Measurements from ENCODE around the gene RAB40C. TPM values are rescaled to one million over a fixed set of nuclear protein-coding genes. Genes with fewer than 3 reads are reported as not detected.

The RAB40C gene
- polyA plus RNA-seq, 1 donor = 12.6 TPM

DNA sequence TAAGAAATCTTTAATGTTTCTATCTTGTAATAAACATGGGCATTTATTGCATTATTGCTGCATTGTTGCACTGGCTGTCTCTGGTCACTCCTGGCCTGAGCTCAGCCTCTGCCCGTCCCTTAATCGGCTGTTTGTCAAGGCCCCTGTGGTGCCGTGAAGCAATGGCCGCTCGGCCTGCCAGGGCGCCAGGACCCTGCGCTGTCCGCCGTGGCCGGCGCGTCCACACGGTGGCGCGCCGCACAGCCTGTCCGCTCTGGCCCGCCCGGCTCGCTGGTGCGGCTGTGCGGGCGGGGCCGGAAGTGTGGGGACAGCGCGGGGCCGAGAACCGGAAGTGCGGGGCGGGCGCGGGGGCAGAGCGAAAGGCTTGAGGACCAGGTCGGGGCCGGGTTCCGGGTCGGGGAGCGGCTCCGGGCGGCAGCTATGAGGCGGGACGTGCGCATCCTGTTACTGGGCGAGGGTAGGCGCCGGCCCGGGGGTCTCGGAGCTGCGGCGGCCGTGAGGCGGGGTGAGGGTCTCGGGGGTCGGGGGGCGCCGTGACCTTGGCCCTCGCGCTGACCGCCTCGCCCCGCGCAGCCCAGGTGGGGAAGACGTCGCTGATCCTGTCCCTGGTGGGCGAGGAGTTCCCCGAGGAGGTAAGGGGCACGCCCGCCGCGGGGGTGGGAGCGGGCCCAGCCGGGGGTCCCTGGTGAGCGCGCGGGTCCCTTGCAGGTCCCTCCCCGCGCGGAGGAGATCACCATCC lies 78.1 kb downstream of the RAB40C start, which contains the start of gene RHOT2:
Gene RHOT2, plus strand, starts transcription at position 353 of the 739 bp plus-strand sequence. Its CDS starts 68 bp downstream, at position 421.
- peak; percentile 74 for DNase-seq (ENCODE audit: low read depth)

DNA sequence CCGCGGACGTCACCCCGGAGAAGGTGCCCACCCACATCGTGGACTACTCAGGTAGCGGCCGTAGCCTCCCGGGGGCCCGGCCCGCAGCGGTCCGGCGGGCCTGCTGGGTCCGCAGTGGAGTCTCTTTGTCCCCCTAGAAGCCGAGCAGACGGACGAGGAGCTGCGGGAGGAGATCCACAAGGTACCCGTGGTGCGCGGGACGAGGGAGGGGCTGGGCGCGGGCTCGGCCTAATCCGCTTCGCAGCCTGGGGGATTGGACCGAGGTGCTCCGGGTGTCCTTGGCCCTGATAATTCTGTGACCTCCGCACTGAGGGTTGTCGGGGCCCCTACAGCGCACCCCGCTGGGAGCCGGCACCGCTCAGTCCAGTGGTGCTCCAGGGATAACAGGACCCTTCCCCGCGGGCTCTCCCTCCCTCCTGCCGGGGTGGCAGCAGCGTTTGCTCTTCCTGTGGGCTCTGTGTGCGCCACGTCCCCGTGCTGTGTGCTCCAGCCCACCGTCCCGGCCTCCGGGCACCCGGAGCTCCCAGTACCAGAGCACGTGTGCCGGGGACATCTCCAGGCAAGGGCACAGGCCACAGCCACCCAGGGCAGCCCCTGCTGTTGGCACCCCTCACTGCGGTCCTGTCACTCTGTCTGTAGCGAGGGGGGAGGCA lies 78.8 kb downstream of the RAB40C start:
- DNase-seq (ENCODE audit: low read depth) = no peak

- DNase-seq (ENCODE audit: low read depth) = no peak
Observed at GRCh38 chr16:669666-670065, 79.8 kb downstream of the RAB40C start.

DNA sequence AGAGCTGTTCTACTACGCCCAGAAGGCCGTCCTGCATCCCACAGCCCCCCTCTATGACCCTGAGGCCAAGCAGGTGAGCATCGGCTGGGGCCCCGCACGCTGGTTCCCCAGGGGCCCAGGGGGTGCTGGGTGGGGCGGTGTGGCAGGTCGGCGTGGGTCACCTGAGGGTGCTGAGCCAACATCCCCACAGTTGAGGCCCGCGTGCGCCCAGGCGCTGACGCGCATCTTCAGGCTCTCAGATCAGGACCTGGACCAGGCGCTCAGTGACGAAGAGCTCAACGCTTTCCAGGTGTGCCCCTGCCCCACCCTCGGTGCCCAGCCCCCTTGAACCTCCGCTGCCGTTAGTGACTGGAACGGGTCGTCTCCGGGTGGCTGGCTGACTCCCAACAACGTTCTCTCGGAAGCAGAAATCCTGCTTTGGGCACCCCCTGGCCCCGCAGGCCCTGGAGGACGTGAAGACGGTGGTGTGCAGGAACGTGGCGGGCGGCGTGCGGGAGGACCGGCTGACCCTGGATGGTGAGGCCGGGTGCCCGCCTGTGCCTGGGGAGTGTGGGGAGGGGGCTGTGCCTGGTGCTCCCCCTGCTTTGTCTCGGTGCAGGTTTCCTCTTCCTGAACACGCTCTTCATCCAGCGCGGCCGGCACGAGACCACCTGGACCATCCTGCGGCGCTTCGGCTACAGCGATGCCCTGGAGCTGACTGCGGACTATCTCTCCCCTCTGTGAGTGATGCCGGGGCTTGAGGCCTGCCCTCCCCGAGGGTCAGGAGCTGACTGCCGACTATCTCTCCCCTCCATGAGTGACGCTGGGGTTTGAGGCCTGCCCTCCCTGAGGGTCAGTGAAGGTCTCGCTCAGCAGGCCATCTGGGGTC lies 80.9 kb downstream of the RAB40C start:
- DNase-seq (ENCODE audit: low read depth) = no peak

DNA sequence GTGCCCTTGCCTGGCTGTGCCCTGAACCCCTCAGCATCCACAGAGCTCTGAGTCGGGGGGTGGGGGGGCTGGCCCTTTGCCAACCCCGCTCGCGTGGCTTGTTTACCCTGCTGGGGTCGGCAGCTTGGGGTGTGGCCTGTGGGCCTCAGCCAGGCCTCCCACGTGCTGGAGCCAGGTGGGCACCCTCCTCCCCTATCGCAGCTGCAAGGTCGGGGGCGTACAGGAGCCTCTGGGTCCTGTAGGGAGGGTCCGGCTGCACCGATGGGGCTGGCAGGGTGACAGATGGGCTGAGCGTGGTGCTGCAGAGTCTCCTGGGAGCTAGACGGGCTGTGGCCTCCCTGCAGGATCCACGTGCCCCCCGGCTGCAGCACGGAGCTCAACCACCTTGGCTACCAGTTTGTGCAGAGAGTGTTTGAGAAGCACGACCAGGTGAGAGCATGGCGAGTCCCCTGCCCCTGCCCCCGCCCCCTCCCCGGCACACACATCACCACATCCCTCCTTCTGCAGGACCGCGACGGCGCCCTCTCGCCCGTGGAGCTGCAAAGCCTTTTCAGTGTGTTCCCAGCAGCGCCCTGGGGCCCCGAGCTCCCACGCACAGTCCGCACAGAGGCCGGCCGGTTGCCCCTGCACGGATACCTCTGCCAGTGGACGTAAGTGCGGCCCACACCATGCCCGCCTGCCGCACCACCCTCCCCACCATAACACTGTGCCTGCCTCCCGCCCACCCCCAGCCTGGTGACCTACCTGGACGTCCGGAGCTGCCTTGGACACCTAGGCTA lies 81.7 kb downstream of the RAB40C start:
- no peak for DNase-seq (ENCODE audit: low read depth)

DNA sequence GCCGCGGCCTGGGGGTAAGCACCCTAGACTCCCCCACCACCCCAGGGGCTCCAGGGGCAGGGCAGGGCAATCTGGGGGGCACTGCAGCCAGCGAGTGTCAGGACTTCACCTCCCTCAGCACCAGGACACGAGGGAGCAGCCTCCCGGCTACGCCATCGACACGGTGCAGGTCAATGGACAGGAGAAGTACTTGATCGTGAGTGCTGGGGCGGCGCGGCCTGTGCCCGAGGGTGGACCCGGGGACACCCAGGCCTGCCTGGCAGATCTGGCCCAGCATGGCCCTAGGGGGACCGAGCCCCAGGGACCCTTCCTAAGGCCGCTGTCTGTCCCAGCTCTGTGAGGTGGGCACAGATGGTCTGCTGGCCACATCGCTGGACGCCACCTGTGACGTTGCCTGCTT lies 82.5 kb downstream of the RAB40C start:
- no peak for DNase-seq (ENCODE audit: low read depth)

DNA sequence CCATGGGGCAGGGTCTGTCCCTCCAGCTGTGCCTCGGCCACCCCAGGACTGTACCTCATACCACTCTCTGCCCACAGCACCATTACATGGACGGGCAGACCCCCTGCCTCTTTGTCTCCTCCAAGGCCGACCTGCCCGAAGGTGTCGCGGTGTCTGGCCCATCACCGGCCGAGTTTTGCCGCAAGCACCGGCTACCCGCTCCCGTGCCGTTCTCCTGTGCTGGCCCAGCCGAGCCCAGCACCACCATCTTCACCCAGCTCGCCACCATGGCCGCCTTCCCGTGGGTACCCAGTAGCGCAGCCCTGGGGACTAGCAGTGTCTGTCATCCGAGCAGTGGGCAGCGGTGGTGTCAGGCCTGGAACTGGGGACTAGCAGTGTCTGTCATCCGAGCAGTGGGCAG lies 83.0 kb downstream of the RAB40C start:
- no peak for DNase-seq (ENCODE audit: low read depth)

DNA sequence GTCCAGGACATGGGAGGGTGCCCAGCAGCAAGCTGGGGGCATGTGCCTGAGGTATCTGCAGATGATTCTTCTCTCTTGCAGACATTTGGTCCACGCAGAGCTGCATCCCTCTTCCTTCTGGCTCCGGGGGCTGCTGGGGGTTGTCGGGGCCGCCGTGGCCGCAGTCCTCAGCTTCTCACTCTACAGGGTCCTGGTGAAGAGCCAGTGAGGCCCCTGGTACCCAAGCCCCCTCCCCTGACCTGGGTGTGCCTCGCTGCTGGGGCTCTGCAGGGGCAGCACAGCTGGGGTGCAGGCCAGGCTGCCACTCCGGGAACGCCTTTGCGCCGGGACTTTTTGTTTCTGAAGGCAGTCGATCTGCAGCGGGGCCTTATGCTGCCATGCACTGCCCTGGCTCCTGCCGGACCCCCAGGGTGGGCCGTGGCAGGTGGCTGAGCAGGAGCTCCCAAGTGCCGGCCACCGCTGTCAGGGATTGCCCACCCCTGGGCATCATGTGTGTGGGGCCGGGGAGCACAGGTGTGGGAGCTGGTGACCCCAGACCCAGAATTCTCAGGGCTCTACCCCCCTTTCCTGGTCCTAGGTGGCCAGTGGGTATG lies 83.6 kb downstream of the RAB40C start:
- DNase-seq (ENCODE audit: low read depth) = no peak

DNA sequence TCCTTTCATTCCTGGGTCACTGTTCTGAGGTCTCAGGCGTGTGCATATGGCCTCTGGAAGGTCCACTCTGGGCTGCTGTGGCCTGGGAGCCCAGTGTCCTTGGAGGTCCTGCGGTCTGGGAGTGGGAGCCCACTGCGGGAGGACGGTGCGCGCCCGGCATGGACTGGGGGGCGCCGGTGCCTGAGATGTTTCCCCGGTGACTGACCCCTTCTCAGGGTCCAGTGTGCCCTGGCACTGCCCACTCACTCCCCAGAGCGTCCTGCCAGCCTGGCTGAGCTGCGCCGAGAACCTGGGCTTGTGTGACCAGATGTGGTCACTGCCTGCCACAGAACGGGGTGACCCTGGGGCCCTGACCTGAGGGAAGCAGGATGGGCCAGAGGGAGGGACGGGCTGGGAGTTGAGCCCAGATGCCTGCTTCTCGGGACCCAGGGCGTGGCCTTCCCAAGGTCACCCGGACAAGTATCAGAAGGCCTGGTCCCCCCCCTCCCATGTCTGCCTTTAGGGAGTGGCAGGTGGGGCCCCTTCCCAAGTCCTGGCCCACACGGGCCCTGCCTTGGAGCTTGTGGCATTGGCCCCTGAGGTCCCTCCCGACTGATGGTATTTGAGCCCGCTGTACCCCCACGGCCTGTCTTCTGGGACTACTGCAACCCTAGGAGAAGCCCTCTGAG lies 84.5 kb downstream of the RAB40C start:
- DNase-seq (ENCODE audit: low read depth) = no peak

DNA sequence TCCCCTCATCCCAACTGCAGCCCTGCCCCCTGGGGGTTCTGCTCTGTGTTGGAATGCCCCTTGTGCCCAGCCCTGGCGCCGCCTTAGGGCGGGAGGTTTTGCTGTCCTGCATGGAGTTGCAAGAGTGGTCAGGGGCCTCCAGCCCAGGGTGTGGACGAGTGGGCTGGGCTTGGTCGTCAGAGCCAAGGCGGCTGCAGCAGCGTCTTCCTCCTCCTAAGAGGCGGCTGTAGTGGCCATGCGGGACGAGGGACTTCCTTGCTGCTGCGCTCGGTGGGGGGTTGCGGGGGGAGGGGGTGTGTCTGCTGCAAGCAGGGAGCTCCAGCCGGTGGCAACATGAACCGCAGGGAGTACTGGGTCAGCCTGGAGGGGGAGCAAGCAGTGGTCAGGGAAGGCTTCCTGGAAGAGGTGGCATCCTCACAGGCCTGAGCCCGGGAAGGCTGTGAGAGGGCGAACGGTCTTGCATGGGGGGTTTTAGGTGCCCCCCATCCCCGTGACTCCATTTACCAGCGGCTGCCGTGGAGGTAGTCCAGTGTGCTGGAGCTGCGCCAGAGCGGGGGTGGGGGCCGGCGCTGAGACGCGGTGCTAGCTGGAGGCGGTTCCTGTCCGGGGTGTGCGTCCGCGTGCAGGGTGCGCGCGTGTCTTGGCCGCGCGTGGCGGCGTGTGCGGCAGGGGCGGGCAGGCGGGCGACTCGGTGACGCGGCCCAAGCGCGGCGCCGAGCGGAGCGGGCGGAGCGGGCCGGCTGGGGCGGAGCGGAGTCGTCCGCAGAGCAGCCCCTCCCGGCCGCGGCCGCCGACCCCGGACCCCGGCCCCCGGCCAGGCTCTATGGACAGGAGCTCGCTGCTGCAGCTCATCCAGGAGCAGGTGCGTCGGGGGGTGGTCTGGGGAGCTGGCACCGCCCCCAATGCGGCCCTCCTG lies 85.4 kb downstream of the RAB40C start, which contains the start of gene RHBDL1:
Gene RHBDL1, plus strand, starts transcription at position 704 of the 916 bp plus-strand sequence. Its CDS starts 120 bp downstream, at position 824.
- DNase-seq (ENCODE audit: low read depth) = no peak

- DNase-seq (ENCODE audit: low read depth) = no peak
Observed at GRCh38 chr16:675884-676564, 86.2 kb downstream of the RAB40C start.

GRCh38 chr16:676565-676902 lies 86.7 kb downstream of the RAB40C start:
- no peak for DNase-seq (ENCODE audit: low read depth)

DNA sequence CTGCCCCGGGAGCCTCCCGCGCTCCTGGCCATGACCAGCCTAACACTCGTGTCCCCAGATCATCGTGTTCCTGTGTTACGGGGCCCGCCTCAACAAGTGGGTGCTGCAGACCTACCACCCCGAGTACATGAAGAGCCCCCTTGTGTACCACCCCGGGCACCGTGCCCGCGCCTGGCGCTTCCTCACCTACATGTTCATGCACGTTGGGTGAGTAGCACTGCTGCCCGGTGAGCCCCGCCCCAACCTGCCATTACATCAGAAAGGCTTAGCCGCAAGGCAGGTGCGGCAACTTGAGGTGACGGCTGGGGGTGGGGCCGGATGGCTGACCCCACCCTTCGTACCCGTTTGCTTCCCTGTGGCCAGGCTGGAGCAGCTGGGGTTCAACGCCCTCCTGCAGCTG lies 87.0 kb downstream of the RAB40C start:
- no peak for DNase-seq (ENCODE audit: low read depth)

DNA sequence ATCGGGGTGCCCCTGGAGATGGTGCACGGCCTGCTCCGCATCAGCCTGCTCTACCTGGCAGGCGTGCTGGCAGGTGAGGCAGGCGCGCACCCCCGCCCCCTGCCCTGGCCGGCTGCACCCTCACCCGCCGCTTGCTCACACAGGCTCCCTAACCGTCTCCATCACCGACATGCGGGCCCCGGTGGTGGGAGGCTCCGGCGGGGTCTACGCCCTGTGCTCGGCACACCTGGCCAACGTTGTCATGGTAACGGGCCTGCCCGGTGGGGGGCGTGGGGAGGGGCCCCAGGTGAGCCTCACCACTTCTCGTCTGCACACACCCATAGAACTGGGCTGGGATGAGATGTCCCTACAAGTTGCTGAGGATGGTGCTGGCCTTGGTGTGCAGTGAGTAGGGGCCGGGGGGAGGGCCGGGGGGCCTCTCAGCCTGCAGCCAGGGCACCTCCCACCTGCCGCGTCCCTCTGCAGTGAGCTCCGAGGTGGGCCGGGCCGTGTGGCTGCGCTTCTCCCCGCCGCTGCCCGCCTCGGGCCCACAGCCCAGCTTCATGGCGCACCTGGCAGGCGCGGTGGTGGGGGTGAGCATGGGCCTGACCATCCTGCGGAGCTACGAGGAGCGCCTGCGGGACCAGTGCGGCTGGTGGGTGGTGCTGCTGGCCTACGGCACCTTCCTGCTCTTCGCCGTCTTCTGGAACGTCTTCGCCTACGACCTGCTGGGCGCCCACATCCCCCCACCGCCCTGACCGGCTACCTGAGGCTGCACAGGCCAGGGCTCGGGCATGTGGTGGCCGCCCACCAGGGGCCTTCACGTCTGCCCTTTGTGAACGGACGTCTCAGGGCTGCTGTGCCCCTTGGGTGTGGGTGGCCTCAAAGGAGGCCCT lies 87.7 kb downstream of the RAB40C start:
- DNase-seq (ENCODE audit: low read depth) = no peak

DNA sequence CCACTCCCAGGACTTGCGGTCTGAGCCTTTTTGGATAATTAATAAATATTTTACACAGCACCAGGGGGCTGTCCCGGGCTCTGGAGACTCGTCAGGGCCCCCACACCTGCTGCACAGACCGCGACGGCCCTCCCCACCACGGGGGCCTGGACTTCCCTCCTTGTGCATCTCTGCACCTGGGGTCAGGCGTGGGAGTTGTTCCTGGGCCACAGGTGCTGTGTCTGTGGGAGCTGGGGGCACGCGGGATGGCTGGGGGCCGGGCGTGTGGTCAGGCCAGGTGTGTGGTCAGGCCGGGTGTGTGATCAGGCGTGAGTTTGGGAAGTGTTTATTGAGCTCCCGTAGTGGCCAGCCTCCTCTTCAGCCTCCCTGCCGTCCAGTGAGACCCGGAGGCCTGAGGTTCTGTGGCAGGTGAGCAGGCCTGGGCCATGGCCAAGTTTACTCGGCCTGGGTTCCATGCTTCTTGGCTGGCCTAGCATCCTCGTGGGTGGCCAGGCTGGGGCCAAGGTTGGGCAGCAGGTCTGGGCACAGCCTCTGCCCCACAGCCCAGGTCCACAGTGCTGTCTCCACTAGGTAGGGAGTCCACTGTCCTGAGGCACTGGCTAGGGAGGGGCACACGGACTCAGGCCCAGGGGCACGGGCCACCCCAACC lies 88.5 kb downstream of the RAB40C start:
- no peak for DNase-seq (ENCODE audit: low read depth)
